Subcutaneous adipose tissue (tissue), 4 donors: ENCODE data around the gene MRAP2. TPM values are rescaled to one million over a fixed set of nuclear protein-coding genes. Genes with fewer than 3 reads are reported as not detected.

Experiments used
- total RNA-seq, 4 donors: library from RNA; depleted of rRNA; stranded (reverse); fragments of >200 nt; gene quantifications; one replicate each; pipeline ENCODE4 v1.1.0, GENCODE V29; 2016
- TF ChIP-seq, protein P1 (sequence below): fragments of 450-650 bp; IDR thresholded peaks from one replicate; pipeline ENCODE4 v1.5.1; 2016; ENCODE audit warnings: low read depth, mild to moderate bottlenecking, control low read depth, antibody characterized with exemption, moderate library complexity

Gene MRAP2
- total RNA-seq, 4 donors from 2014 or later: 0.17 to 0.44 (median 0.38) TPM; not detected in 1

DNA sequence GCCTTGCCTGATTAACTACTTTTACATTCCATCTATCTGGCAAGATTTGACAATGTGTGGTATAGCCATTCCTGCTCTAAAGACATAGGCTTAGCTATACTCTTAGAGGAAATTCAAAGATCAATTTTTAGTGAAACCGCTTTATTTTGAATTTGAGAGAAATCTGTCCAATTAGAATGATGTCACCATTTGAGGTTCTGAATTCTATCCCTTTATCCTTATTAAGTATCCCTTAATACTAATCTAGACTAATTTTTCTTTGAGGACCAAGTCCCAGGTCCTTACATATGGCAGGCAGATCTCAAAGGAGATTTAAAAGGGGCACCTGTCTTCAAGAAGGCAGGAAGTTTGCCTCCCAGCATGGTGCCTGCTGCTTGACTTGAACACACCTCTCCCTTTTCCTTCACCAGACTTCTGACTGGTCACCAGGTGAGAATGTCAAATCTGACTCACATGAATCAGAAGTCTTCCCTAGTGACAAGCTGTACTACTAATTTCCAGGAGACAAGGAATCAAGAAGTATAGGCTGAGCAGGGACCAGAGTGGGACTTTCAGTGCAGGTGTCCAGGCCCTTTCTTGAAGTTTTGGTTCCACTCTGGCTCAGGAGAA, 15.0 kb upstream of the MRAP2 start:
- TF ChIP-seq, protein P1, sequence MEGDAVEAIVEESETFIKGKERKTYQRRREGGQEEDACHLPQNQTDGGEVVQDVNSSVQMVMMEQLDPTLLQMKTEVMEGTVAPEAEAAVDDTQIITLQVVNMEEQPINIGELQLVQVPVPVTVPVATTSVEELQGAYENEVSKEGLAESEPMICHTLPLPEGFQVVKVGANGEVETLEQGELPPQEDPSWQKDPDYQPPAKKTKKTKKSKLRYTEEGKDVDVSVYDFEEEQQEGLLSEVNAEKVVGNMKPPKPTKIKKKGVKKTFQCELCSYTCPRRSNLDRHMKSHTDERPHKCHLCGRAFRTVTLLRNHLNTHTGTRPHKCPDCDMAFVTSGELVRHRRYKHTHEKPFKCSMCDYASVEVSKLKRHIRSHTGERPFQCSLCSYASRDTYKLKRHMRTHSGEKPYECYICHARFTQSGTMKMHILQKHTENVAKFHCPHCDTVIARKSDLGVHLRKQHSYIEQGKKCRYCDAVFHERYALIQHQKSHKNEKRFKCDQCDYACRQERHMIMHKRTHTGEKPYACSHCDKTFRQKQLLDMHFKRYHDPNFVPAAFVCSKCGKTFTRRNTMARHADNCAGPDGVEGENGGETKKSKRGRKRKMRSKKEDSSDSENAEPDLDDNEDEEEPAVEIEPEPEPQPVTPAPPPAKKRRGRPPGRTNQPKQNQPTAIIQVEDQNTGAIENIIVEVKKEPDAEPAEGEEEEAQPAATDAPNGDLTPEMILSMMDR: no peak

DNA sequence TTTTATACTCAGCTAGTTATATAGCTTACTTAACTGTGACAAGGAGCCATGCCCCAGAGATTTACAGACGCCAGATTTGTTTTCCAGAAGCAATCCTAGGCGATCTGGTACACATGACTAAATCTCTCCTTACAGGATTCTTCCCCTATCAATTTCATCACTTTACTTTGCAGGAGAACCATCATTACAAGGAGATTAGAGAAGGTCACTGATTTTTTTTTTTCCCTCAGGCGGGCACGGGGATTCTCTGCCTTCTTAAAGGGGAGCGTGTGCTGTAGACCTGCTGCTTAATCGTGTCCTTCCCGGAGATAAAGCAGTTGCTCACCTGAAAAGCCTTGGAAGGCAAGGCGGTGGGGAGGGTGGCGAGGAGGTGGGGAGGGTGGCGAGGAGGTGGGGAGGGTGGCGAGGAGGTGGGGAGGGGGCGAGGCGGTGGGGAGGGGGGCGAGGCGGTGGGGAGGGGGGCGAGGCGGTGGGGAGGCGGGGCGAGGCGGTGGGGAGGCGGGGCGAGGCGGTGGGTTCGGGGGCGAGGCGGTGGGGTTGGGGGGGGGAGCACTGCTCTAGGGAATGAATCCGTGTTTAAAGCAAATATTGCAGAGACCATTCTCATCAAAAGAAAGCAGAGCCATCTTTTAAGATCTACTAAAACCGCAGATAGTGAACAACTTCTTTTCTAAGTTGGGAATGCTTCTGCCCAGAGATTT, 14.3 kb upstream of the MRAP2 start:
- TF ChIP-seq, protein P1: no peak

DNA sequence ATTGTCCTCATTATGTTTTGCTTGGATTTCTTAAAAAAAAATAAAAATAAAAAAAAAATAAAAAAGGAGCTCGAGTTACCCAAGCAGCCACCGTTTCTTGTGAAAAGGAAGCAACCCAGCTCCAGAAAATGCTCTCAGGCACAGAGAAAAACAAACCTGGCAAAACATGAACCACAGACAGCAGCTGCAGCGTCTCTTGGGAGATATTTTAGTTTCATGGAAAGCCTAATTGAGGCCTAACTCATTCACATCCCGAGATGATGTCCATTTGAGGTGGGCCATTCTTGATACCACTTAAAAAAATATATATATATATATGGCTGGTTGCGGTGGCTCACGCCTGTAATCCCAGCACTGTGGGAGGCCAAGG, 13.7 kb upstream of the MRAP2 start:
- TF ChIP-seq, protein P1: no peak

DNA sequence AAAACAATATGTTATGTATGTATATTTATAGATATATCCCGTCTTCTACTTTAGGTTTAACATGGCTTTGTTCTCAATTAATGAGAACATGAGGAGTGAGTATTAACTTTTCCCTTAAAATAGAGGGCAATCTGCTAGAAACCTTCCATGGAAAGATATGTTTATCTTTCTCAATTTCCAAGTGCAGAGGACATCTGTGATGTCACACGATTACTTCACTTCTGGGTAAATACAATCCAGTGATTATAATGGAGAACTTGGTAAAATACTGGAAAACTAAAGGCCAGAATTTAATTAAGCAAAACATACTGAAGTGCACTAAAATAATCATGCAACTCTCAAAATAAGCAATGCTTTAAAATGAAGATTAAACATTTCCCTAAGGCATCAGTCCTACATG, 11.9 kb upstream of the MRAP2 start:
- TF ChIP-seq, protein P1: no peak

DNA sequence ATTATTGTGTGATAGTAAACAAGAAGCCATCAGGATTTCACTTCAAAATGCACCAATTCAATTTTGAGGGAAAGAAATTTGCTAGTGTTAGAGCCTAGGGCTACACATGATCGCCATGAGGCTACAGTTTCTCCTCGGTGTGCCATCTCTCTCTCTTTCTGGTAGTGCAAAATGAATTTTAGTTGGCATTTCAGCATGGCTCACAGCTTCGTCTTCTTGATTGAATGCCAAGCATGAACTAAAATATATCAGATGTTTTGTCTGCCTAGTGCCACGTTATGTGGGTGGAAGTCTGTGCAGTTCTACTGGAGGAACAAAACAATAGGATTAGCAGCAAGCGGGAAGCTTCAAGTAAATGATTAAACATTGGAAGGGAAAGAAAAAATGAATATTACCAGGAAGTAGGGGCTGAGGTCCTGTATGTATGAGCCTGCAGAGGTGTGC, 6.8 kb upstream of the MRAP2 start:
- TF ChIP-seq, protein P1: no peak

DNA sequence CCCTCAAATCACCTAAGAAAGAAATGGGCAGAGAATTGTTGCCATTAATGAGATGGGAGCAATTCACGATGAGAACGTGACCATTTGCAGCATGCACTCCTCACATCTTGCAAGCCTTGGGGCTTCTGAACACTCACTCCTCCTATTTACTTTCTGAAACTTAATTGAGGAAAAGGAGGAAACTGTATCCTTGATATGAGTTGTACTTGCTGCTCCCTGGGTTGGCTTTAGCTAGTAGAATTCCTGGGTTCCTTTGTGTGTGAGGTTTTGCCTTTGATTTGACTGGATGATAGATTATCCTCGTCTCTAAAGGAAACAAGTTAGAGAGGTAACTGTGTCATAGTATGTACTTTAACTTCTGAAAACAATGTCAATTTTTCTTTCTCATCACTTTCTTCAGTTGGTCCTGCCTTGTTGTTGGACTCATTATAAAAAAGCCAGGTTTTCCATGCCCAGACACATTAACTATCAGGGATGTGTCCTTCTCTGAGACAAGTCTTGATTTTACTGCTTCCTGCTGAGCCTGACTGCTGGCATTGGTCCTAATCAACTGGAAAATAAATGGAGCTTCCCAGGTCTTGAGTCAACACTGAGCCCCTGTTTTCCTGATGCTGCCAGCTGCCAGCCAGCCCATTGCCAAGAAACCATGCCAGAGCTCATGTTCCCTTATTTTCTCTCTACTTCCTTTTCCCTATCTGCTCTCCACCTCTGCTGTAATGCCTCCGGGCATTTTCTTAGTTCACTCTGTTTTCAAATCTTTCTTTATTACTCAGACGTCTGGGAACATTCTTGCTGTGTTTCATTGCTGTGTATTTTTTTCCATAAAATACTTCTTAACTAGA, 6.0 kb upstream of the MRAP2 start:
- TF ChIP-seq, protein P1: no peak

DNA sequence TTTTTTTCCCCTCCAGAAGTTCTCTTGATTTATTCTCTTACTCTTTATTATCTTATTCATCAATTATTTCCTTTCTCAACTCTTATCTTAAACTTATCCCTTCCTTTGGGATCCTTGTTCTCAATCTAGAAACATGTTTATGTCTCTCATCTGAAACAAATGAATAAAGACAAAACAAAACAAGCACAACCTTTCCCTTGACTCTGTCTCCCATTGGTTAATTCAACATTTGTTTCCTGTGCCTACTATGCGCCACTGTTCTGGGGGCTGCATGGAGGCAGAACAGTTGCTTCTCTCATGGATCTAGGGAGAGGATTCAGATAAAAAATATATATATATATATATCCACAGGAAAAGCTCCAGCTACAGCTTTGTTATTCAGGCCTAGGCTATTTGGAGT, 5.2 kb upstream of the MRAP2 start:
- TF ChIP-seq, protein P1: no peak
